ENCODE measurements around the gene NXPE4. TPM values are rescaled to one million over a fixed set of nuclear protein-coding genes. Genes with fewer than 3 reads are reported as not detected.
"Not testable (repeated sequence)": the region's sequence is repeated elsewhere in the genome, so short reads cannot be mapped to it uniquely, and the experiment has no call there.

The NXPE4 gene
- total RNA-seq, 6 experiments from 2014 or later = not detected

DNA sequence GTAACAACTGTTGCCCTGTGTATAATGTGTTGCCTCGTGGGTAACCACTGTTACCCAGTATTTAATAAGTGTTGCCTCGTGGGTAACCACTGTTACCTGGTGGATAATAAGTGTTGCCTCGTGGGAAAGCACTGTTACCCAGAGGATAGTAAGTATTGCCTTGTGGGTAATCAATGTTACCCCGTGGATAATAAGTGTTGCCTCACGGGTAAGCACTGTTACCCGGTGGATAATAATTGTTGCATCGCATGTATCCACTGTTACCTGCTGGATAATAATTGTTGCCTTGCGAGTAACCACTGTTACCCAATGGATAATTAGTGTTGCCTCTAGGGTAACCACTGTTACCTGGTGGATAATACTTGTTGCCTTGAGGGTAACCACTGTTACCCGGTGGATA is 17.1 kb upstream of the NXPE4 start:
- no peaks in the 10 kb centered on the region for H3K9me3 Mint-ChIP-seq

DNA sequence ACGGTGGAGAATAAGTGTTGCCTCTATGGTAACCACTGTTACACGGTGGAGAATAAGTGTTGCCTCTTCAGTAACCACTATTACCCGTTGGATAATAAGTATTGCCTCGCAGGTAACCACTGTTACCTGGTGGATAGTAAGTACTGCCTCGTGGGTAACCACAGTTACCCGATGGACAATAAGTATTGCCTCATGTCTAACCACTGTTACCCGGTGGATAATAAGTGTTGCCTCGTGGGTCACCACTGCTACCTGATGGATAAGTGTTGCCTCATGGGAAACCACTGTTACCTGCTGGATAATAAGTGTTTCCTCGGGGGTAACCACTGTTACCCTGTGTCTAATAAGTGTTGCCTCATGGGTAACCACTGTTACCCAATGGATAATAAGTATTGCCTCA is 16.6 kb upstream of the NXPE4 start:
- H3K36me3 Mint-ChIP-seq (ENCODE audit: low read depth); DNase-seq; H3K27me3 Mint-ChIP-seq (ENCODE audit: insufficient read depth); H3K27ac Mint-ChIP-seq; H3K4me1 Mint-ChIP-seq (ENCODE audit: low read depth); H3K4me3 Mint-ChIP-seq; H3K9me3 Mint-ChIP-seq: not testable (repeated sequence)

More for the DNA sequence above, 17.1 kb upstream of the NXPE4 start:
- H3K36me3 Mint-ChIP-seq (ENCODE audit: low read depth) = no peaks in the 10 kb centered on the region
- no peaks in the 10 kb centered on the region for H3K4me1 Mint-ChIP-seq (ENCODE audit: low read depth)
- no peak overlapping the region for H3K4me3 Mint-ChIP-seq
- H3K27me3 Mint-ChIP-seq (ENCODE audit: insufficient read depth) = no peaks in the 10 kb centered on the region
- no peak for DNase-seq
- no peak overlapping the region for H3K27ac Mint-ChIP-seq
- TF ChIP-seq, protein P1, sequence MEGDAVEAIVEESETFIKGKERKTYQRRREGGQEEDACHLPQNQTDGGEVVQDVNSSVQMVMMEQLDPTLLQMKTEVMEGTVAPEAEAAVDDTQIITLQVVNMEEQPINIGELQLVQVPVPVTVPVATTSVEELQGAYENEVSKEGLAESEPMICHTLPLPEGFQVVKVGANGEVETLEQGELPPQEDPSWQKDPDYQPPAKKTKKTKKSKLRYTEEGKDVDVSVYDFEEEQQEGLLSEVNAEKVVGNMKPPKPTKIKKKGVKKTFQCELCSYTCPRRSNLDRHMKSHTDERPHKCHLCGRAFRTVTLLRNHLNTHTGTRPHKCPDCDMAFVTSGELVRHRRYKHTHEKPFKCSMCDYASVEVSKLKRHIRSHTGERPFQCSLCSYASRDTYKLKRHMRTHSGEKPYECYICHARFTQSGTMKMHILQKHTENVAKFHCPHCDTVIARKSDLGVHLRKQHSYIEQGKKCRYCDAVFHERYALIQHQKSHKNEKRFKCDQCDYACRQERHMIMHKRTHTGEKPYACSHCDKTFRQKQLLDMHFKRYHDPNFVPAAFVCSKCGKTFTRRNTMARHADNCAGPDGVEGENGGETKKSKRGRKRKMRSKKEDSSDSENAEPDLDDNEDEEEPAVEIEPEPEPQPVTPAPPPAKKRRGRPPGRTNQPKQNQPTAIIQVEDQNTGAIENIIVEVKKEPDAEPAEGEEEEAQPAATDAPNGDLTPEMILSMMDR (IDR thresholded peaks at IDR 0.05) = no peak

GRCh38 chr11:114610984-114611944 is 15.7 kb upstream of the NXPE4 start:
- no peaks in the 10 kb centered on the region for H3K4me1 Mint-ChIP-seq (ENCODE audit: low read depth)
- no peak for DNase-seq
- no peaks in the 10 kb centered on the region for H3K27me3 Mint-ChIP-seq (ENCODE audit: insufficient read depth)
- TF ChIP-seq, protein P1 (IDR thresholded peaks at IDR 0.05) = no peak
- no peaks in the 10 kb centered on the region for H3K9me3 Mint-ChIP-seq
- no peaks in the 10 kb centered on the region for H3K36me3 Mint-ChIP-seq (ENCODE audit: low read depth)
- no peak overlapping the region for H3K27ac Mint-ChIP-seq
- no peak overlapping the region for H3K4me3 Mint-ChIP-seq

DNA sequence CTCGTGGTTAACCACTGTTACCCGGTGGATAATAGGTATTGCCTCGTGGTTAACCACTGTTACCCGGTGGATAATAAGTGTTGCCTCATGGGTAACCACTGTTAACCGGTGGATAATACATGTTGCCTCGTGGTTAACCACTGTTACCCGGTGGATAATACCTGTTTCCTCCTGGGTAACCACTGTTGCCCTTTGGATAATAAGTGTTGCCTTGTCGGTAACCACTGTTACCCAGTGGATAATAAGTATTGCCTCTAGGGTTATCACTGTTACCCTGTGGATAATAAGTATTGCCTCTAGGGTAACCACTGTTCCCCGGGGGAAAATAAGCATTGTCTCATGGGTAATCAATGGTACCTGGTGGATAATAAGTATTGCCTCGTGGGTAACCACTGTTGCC is 15.0 kb upstream of the NXPE4 start:
- DNase-seq = no peak
- no peaks in the 10 kb centered on the region for H3K9me3 Mint-ChIP-seq
- H3K4me3 Mint-ChIP-seq = no peak overlapping the region
- H3K27me3 Mint-ChIP-seq (ENCODE audit: insufficient read depth) = no peaks in the 10 kb centered on the region
- no peak overlapping the region for H3K27ac Mint-ChIP-seq
- H3K4me1 Mint-ChIP-seq (ENCODE audit: low read depth) = no peaks in the 10 kb centered on the region
- TF ChIP-seq, protein P1 (IDR thresholded peaks at IDR 0.05) = no peak
- no peaks in the 10 kb centered on the region for H3K36me3 Mint-ChIP-seq (ENCODE audit: low read depth)

- Mint-ChIP-seq H3K27me3 (ENCODE audit: insufficient read depth) (no peaks in the 10 kb centered on the region), H3K27ac (no peak overlapping the region), H3K4me3 (no peak overlapping the region), H3K4me1 (ENCODE audit: low read depth) (no peaks in the 10 kb centered on the region), H3K36me3 (ENCODE audit: low read depth) (no peaks in the 10 kb centered on the region), H3K9me3 (no peaks in the 10 kb centered on the region)
- TF ChIP-seq, protein P1 (IDR thresholded peaks at IDR 0.05) = no peak
- DNase-seq = no peak
Observed at GRCh38 chr11:114609429-114609828, 13.8 kb upstream of the NXPE4 start.

DNA sequence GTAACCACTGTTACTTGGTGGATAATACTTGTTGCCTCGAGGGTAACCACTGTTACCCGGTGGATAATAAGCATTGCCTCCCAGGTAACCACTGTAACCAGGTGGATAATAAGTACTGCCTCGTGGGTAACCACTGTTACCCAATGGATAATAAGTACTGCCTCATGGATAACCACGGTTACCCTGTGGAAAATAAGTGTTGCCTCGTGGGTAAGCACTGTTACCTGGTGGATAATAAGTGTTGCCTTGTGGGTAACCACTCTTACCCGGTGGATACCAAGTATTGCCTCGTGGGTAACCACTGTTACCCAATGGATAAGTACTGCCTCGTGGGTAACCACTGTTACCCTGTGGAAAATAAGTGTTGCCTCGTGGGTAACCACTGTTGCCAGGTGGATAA is 13.0 kb upstream of the NXPE4 start:
- DNase-seq; H3K27ac Mint-ChIP-seq; H3K4me1 Mint-ChIP-seq (ENCODE audit: low read depth); H3K36me3 Mint-ChIP-seq (ENCODE audit: low read depth); H3K4me3 Mint-ChIP-seq; H3K9me3 Mint-ChIP-seq; H3K27me3 Mint-ChIP-seq (ENCODE audit: insufficient read depth): not testable (repeated sequence)

Measured in HFFc6 (cell line).